CD4-positive, alpha-beta T cell treated with Interleukin-6 for 4 hours (primary cell): ENCODE results near the gene LRRC27.
A peak's percentile ranks its signal among the peaks of the same experiment; 100 is the strongest.
"Not testable (repeated sequence)": the region's sequence is repeated elsewhere in the genome, so short reads cannot be mapped to it uniquely, and the experiment has no call there.

Experiments used
- DNase-seq: peaks from one replicate; pipeline ENCODE4 v3.0.0-alpha.2; 2020; ENCODE audit warnings: mixed read lengths

LRRC27 gene

GRCh38 chr10:132316133-132316532 is 15.9 kb upstream of the LRRC27 start:
- no peak for DNase-seq

- not testable (repeated sequence) for DNase-seq
Measured at GRCh38 chr10:132317477-132317876, 14.5 kb upstream of the LRRC27 start.

DNA sequence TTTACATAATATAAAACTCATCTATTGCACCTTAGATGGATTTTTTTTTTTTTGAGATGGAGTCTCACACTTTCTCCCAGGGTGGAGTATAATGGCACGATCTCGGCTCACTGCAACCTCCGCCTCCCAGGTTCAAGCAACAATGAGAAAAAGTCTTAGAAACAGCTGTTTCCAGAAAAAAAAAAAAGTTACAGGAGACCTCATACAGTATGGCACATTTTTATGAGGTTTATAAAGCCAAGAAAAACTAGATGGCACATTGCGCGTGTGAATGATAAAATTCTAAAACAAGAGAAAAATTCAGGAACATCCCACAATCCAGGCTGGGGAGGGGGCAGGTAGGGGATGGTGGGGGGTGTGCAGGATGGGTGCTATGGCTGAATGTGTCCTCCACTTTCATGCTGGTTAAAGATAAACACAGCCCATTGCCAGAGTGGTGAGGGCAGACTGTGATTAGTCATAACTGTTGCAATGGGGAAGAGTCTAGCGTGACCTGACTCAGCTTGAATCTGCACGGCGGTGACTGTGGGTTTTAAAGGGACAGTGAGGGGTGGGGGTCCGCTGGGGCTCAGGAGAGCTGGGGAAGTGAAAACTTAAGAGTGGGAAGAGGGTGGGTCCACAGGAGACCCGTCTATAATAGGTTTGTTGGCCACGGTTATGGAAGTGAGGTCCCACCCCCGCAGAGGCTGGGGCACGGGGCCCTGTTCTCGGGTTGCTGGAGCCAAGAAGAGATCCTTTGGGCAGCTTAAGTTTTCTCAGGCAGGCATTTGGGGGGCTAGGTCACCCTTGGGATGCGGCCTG is 11.9 kb upstream of the LRRC27 start:
- DNase-seq: peak; percentile 22

- DNase-seq: no peak
Measured at GRCh38 chr10:132320654-132321469, 11.1 kb upstream of the LRRC27 start.

DNA sequence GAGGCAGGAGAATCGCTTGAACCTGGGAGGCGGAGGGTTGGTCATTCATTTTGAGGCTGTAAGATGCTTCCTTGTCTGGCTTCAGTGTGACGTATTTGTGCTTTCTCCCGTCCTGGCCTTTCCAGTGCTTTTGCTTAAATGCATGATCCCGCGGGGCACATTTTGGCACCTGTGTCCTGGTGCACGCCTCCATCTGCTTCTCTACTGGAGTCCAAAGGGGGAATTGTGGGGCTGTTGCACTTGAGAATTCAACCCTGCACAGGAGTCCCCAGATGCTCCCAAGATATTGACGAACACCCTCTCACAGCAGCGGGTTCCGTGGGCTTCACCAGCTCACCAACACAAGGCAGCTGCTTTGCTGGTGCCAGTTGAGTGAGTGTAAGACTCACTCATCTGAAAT is 10.3 kb upstream of the LRRC27 start:
- DNase-seq: no peak

- no peak for DNase-seq
Measured at GRCh38 chr10:132322586-132323048, 9.4 kb upstream of the LRRC27 start.

DNA sequence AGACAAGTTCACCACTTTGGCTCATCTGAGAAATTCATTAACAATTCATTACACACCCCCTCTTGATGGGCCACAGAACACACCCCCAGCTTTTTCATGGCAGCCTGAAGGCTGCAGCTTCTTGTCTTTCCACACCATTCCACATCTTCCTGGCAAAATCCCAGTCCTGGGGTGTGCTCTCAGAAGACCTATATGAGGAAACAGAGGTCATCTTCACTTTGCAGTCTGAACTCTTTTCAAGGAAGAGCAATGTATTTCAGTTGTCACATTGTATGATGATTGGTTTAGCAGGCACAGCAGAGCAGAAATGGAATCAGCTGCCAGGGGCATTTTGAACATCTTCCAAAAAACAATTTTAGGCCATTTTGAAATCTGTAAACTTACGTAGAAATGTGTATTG is 7.8 kb upstream of the LRRC27 start:
- DNase-seq: no peak

- DNase-seq: no peak
Measured at GRCh38 chr10:132326344-132326889, 5.6 kb upstream of the LRRC27 start.

DNA sequence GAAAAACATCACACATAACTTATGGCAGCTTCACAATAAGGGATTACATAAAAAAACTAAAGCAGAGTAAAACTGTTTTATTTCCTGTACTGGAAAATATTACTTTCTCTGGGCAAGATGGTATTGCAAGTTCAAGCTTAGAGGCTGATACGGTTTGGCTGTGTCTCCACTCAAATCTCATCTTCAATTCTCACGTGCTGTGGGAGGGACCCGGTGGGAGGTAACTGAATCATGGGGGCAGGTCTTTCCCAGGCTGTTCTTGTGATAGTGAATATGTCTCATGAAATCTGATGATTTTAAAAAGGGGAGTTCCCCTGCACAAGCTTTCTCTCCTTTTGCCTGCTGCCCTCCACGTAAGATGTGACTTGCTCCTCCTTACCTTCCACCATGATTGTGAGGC is 5.1 kb upstream of the LRRC27 start:
- no peak for DNase-seq

GRCh38 chr10:132328106-132328505 is 3.9 kb upstream of the LRRC27 start:
- no peak for DNase-seq

DNA sequence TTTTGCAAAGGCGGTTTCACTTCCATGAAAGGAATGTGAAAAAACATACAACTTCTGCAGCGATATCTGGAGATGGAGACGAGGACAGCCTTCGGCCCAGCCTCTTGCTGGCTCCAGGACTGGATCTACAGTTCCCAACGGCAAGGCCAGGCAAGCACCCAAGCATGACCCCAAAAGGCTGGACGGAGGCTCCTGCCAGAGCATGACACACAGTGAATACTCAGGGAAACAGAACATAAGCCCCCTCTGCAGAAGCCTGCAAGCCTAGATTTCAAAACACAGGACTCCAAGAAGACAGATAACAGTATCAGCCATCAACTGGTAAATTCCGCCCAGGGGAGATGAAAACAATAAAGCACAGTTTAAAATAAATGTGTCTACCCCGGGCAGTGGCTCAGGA is 3.3 kb upstream of the LRRC27 start:
- DNase-seq: no peak

GRCh38 chr10:132329565-132330485 is 2.2 kb upstream of the LRRC27 start:
- peak; percentile 53 for DNase-seq

DNA sequence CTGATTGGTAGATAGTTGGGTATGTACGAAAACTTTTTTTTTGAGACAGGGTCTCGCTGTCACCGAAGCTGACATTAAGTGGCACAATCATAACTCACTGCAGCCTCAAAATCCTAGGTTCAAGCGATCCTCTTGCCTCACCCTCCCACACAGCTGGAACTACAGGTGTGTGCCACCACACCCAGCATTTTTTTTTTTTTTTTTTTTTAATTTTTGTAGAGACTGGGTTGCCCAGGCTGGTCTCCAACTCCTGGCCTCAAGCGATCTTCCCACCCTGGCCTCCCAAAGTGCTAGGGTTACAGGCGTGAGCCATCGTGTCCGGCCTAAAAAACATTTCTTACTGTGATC is 1.5 kb upstream of the LRRC27 start:
- DNase-seq: no peak

DNA sequence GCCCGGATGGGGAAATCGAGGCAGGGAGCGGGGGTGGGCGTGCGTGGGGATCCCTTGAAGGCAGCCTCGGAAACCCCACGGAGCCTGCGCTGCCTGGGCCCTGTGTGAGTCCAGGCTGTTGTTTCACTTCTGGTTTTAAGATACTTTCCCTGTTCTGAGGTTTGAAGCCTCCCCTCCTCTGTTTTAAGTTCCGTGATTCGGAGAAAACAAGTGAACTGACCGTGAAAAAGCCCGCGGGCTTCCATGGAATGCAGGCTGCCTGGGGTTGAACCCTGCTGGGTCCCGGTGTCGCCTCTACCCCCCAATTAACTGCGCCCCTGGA is 401 bp downstream of the LRRC27 start:
- no peak for DNase-seq

DNA sequence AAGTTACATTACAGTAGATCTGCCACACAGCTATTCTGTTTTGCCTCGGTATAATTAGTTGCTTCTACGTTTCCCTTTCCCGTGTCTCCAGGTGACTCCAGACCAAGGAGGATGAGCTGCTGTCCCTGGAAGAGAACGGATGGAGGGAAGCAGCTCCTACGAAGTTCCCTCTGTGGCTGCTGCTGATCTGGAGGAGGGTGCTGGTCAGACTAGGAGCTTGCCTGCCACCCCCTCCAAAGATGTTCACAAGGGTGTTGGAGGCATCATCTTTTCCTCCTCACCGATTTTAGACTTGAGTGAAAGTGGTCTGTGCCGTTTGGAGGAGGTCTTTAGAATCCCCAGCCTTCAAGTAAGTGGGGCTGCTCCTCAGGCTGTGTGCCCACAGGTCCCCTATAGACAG is 1.4 kb downstream of the LRRC27 start:
- no peak for DNase-seq

DNA sequence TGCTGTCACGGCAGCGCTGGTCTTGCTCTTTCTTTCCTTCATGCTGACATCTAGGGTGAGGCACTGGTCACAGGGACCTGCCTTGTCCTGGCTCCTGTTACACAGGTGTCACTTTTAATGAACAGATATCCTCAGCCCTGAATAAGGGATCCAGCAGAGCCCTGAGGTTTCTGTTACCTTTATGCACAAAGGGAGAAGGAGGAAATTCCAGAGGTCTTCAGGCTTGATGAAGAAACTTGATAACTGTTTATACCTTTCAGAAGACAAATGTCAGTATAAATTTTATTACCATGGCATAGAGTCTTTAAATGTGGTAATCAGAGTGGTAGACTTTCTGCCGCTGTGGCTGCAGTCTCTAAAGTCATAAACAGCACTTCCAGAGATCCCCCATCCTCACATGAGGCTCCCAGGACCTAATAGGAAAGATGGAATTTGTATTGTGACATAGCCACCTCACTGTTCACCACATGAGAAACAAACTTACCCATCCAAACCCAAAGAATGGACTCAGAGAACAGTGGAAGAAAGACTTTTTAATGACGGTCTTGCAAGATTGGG is 2.7 kb downstream of the LRRC27 start:
- DNase-seq: no peak

- DNase-seq: peak; percentile 18
Measured at GRCh38 chr10:132335189-132336063, 3.4 kb downstream of the LRRC27 start.

DNA sequence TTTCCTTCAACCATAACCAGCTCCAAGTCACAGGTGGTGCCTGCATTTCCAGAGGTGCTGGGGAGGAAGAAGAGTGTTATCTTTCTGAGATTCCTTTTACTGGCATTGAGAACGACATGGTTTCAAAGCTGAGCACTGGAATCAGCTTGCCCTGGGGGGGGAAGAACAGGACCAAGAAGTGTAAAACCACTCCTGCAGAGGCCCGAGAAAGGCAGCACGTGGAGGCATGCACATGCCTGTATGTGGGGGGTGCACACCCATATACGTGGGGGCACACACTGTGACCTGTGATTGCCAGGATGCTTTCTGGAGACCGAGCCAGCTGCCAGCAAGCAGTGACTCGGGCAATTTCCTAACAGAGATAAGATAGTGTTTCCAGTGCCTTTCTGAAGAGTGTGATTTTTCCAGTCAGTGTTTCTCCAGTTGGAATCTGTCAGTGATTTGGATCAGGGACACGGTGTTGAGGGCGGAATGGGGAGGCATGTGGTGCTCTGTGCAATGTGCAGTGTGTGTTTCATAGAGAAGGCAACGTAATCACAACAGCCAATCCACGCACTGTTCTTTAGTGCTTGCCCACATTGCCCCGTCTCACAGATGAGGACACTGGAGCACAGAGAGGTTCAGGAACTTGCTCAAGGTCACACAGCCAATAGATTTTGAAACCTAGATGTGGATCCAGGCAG is 4.2 kb downstream of the LRRC27 start:
- DNase-seq: no peak

DNA sequence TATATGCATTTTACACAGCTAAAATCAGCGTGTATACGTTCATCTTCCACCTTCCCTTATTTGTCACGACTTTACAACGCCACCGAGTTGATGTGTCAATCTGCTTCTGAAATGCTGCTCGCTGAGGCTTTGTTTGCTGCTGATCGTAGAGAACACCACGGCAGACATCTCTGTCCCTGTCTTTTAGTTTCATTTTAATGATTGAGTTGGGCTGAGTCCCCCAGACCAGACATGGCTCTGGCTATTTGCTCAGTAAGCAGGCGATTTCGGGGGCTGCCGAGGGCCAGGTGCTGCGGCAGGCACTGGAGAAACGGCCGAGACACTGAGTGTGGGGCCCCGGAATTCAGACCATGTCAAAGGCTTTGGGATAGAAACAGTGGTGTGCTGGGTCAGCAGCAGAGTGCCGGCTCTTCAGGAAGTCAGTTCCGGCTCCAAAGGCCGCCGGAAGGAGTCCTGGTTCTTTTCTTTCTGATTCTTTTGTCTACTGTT is 5.0 kb downstream of the LRRC27 start:
- peak; percentile 21 for DNase-seq

DNA sequence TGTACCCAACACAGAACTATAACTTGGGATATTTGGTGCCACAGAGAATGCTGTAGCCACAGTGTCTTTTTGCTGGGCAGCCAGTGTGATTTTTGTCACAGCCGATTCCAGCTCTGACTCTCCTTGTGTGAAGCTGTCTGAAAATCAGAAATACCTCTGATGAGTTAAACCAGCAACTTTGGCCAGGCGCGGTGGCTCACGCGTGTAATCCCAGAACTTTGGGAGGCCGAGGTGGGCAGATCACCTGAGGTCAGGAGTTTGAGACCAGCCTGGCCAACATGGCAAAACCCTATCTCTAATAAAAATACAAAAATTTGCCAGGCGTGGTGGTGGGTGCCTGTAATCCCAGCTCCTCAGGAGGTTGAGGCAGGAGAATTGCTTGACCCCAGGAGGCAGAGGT is 5.9 kb downstream of the LRRC27 start:
- not testable (repeated sequence) for DNase-seq

DNA sequence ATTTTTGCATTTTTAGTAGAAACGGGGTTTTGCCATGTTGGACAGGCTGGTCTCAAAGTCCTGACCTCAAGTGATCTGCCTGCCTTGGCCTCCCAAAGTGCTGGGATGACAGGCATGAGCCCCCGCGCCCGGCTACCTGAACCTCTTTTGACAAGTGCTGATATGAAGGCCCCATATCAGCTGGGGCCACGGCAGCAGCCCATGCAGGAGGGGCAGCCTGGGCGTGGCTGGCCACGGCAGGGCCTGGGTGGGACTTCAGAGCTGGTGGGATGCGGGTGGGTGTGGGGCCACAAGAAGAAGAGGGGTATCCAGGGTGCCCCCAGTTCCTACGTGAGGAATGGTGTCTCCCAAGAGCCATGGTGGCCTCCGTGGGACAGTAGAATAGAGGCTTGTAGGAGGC is 6.9 kb downstream of the LRRC27 start:
- no peak for DNase-seq
